Hepatic stellate cell (primary cell): ENCODE results near the gene MUC5B.

ENCODE experiments used
- DNase-seq: peaks from one replicate; pipeline ENCODE4 v3.0.0; 2011; ENCODE audit warnings: low spot score

MUC5B gene

DNA sequence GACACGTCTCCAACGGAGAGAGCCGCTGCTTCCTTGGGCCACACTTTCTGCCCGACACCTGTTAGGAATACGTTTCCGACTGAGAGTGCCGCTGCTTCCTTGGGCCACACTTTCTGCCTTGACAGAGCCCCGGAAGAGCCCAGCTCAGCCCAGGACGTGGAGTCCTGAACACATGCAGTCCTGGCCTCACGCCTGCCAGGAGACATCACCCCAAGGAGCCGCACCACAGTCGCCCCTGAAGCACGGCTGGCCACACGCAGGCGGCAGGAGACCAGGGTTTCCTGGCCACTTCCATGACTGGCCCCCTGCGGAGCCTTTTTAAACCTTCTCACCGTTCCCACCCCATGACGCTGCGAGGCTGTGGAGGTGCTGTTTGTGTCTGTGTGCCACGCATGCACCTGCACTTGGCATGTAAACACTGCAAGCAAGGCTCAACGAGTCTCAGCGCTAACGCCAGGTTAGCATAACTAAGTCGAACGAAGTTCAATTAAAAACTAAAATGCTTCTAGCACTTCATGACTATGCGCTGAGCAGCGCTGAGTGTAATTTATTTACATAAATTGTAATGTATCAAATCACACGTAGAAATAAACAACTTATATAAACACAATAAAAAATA is 77.8 kb downstream of the MUC5B start:
- DNase-seq = no peak

DNA sequence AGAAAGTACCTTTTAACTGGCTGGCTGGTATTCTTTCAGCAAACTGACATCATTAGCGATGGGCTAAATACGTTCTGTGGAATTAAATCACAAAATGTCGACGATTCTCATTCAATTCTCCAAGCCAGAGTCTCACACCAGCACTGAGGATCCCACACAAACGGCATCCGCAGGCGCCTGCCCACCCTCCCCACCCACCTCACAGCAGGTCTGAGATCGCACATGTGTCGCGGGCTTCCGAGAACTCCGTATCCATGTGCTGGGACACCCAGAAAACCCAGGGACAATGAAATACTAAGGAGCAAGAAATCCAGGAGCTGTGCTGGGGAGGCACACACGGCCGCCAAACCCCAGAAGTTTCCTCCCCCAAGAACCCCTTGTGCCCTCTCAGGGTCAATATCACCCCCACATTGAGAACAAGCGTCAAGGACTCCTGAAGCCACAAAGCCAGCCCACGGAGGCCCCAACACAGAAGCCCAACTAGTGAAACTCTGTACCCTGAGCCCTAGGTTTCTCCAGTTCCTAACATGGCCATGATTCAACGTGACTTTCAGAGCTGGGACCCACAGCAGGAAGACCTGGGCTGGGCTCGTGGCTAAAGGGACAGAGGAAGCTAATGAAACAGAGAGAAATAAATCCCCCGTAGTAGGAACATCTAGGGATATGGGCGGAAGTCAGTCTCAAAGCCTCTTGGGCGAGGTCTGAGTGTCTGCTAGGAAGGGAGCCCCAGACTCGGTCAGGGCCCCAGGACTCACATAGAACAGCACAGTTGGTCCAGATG is 78.5 kb downstream of the MUC5B start:
- no peak for DNase-seq

DNA sequence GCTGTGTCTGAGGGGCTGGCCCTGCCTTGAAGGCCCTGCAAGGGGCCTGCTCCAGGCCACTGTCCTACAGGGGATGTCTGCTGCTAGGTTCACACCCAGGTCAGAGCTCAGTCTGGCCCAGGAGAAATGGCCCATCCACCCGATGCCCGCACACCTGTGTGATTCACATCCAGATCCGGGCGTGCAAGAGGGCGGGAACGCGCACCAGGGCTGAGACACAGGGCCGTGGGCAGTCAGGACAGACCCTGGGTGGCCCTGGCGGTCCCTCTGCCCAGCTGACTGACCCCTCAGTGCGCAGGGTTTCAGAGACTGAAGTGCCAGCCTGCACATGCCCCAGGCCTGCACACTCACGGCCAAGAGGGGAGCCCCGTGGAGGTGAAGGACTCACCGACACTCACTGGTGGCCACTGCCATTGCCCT is 79.2 kb downstream of the MUC5B start:
- DNase-seq = no peak

DNA sequence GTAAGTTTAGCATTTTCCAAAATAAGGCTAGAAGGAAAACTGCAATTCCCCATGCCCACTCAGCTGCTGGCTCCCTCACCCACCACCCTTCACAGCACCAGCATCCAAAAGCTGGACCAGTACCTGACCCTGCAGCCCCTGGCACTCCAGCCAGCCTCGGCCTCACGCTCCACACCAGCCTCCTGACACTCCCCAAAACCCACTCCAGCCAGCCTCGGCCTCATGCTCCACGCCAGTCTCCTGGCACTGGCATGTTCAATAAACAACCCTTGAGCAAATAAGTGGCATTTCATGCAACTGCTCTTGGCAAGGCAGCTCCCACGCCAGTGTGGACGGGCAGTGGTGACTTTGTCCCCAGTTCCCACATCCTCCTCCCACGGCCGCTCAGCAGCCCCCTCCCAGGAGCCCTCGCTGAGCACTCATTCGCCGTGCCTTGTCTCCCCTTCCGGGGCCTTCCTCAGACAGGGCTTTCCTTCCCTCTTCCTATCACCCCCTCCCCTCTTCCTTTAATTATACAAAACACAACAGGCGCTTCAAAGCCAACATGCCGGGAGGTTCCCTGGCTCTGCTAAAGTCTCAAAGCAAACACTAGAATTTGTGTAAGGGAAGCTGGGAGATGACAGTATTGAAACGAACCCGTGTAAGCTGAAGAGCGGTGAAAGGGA is 79.7 kb downstream of the MUC5B start:
- no peak for DNase-seq

DNA sequence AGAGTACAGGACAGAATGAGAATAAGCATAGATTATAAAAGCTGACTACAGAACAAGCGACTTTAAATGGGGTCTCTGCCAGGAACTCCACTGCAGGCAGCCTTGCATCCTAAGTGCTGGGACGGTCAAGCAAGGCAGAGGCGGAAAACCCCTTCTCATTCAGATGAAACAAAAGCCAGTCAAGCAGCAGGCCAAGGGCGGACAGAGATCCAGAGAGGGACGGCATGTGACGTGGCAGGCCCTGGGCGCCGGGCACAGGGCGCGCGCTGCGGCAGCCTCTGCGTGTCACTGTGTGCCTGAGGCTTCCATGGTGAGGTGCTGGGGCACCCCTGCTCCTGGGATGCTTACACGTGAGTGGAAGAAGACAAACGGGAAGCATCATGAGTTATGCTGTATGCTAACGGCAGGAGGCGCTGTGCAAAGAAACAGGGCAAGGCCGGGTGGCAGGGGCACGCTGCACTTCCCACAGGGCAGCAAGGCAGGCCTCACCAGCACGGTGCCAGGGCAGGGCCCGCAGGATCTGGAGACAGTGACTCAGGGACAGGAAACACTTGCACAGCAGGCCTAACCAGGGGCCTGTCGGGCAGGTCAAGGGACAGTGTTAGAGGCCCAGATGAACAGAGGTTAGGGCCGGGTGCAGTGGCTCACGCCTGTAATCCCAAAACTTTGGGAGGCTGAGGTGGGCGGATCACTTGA is 80.4 kb downstream of the MUC5B start:
- no peak for DNase-seq

DNA sequence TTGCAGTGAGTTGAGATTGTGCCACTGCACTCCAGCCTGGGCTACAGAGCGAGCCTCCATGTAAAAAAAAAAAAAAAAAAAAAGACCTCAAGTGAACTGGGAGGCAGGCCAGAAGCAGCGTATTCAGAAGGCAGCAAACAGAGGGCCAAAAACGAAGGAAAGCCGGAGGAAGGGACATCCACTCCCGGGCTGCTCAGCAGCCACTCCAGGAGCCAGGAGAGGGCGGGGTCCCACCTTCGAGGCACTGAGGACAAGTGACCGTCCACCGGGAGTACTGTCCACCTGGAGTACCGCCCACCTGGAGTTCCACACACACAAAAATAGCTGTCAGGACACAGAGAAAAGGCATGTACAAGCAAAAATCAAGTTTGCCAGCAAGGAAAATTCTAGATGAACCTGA is 81.1 kb downstream of the MUC5B start:
- DNase-seq = no peak

DNA sequence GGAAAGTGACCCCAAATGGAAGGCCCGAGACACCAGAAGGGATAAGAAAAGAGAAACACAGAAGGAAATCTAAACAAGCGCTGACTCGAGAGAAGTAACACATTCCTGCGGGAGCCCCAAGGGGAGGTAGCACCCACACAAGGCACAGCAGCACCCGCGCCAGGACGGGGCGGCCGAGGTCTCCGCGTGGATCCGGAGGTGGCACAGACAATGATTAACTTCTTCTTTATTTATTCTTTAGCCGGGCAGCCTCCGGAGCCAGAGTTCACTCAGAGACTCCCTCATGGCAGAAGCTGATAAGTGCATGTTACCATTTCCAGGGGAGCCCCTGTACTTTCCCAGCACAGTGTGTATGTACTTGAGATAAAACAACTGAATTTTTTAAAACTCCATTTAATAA is 81.5 kb downstream of the MUC5B start:
- no peak for DNase-seq

DNA sequence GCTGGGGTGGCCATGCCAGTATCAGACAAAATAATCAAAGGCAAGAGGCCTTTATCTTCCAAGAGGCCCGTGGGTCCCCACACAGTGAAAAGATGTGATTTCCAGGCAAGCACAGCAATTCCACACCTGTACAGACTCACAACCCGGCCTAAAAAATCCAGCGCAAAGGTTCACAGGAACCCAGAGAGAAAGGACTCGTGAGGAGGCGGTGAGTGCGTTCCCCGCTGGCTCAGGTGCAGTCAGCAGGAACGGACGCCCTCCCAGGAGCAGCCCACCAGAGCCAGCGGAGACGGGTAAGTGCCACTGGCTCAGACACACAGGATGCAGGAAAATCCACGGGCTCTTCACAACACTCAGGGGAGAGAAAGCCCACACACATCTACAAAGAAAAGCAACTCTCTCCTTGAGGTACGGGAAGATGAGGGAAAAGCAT is 82.2 kb downstream of the MUC5B start:
- no peak for DNase-seq

DNA sequence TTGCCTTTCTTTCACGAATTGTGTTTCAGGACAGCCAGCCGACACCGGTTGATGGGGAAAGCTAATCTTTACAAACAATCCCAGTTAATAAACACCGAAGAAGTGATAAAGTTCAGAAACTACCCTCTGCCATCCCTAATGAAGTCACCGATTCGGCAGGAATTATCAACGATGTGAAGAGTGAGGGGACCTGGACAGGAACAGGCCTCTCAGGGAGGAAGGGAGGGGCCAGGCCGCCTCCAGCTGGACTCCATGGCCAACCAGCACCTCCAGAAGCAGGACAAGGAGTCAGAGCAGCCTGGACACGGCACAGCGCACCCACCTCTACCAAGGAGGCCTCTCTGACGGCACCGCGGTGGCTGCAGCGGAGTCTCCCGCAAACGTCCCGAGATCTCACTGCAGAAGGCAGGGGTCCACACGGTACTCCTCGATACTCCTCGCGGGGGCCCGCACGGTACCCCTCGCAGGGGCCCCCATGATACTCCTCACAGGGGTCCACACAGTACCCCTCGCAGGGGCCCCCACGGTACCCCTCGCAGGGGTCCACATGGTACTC is 82.7 kb downstream of the MUC5B start:
- DNase-seq = no peak

DNA sequence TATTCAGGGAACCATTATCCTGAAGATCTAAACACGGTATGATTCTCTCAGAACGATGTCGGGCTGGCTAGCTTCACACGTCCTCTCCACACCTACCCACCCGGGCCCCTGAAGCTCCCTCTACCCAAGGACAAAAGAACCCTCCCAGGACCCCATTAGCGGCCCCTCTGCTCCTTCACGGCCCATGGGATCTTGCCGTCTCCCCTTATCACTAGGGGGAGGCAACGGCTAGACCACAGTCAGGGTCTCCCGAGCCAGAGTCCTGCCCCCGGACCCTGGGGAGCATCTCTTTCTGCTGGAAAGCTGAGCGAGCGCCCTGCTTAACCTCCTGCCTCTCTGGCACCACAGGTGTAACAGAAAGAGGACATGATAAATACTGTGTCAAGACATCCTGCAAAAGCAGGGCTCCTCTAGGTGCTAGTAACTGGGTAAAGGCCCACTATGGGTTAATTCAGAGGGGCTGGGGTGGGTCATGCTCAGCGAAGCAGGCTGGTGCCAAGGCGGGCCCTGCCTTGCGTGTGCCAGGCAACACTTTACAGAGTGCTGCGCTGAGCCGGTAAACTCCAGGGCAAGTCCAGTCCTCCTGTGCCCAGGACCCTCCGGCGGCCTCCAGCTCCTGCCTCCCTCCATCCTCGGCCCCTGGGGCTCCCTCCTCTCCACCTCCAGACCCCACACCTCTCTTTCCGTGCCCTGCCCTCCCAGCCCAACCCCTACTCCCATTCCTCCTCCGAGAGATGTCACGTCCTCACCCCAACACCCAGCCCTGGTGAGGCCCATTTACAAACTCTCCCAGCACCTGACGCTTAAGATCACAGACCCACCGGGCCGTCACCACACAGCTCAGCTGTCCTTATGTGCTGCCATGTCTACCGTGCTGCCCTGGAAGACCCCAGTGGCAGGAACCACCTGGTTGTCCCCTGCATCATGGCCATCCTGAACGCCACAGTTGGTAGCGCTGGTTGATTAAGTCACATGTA is 83.6 kb downstream of the MUC5B start:
- DNase-seq = no peak

DNA sequence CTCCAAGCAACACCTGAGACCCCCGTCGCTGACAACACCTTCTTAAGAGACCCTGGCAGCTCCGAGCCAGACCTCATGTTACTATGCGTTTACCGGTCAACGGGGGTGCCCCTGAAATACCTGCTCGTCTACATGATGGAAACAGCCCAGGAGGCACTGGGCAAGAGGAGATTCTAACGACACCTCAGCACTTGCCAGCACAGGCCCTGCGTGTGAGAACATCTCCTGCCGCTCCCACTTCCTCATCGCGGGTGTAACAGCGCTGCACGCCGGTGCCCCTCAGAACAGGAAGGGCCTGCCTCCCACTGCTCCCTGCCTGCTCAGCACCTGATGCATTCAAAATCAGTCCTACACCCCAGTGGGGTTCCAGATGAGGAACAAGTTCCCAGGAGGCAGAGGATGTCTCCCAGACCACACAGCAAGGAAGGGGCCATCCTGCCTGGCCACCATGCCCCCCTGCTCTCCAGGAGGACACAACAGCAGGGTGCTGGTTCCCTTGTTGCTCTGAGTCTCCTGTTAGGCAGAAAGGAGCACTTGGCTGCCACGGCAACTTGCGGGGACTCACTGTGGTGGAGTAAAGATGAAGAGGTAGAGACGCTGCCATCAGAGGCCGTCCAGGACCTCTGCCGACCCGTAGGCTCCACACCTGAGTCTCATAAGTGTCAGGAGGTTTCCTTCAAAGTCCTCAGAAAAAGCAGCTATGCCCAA is 84.5 kb downstream of the MUC5B start:
- no peak for DNase-seq

DNA sequence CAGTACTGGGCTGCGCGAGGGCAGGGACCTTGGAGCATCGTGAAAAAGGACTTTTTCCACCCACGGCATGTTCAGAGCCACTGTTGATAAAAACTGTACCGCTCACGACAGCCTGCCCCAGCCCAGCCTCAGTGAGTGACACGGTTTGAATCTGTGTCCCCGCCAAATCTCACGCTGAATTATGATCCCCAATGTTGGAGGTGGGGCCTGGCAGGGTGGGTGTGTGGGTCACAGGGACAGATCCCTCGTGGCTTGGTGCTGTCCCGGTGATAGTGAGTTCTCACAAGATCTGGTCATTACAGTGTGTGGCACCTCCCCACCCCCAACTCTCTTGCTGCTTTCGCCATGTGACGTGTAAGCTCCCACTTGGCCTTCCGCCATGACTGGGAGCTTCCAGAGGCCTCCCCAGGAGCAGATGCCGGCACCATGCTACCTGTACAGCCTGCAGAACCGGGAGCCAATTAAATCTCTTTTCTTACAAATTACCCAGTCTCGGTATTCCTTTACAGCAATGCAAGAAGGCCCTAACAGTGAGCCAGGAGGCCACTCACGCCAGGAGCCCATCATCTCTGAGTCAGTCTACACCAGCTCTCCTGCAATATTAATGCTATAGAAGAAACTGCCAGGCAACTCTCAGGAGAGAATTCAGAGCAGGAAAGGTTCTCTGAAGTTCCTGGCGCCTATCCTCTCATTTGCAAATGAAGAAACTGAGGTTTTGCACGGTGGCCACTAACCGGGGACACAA is 85.3 kb downstream of the MUC5B start:
- no peak for DNase-seq

DNA sequence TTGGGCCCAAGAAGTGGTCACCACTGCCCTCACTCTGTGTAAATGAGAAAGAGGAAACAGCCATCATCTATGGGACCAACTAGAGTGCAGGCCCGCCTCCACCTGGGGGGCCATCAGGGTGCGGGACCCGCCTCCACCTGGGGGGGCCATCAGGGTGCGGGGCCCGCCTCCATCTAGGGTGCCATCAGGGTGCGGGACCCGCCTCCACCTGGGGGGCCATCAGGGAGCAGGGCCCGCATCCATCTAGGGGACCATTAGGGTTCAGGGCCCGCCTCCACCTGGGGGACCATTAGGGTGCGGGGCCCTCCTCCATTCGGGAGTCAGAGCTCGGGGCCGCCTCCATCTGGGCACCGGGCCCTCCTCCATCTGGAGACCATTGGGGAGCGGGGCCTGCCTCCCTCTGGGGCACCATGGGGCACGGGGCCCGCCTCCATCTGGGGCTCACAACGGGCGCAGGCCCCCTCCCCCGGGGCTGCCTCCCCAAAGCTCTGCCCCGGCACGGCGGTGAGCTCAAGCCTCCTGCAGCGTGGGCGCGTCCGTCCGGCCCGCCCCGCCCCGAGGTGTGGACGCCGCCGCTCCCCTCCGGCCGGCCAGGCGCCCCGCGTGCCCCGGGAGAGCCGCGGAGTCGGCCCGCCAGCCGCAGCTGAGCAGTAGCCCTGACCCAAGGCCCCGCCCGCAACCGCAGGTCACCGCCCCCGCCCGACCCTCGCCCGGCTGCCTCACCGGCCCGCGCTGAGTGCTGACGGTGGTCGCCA is 86.1 kb downstream of the MUC5B start:
- peak; percentile 63 for DNase-seq

DNA sequence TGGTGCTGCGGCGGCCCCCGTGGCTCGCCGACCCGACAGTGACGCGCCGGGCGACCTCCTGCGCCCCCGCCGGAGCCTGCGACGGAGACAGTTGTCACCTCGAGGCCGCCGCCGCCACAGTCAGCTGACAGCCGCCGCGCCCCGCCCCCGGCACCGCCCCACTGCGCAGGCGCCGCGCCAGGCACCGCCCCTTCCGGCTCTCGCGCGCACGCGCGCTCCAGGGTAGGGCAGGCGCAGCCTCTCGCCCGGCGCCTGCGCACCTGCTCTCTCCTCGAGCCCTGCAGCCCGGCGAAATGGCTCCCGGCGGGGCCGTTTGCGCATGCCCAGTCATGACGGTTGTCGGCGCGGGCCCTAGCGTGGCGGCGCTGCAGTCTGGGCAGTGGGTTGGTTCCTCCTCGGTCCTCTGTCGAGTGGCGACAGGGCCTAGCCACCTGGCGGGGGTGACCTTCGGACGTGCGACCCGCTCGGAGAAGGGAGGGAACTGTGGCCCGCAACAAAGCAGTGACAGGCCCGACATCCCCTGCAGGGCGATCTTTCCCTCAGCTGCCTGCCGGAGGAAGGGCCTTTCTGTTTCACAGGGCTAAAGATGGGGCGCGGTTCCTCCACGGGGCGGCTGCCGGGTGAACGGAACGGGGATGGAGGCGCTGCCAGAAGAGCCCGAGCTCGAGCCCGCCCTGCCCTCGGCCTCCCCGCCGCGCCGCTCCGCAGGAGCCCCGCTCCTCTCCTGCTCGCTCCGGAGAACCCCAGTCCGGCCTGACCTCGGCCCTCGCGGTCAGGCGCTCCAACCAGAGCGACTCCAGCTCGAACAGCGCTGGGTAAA is 86.8 kb downstream of the MUC5B start, which contains the start of gene TOLLIP:
TSS of gene TOLLIP (minus strand) at position 135 of the 820 bp plus-strand sequence. CDS start at position 1, 134 bp downstream.
- peak; percentile 100 for DNase-seq

DNA sequence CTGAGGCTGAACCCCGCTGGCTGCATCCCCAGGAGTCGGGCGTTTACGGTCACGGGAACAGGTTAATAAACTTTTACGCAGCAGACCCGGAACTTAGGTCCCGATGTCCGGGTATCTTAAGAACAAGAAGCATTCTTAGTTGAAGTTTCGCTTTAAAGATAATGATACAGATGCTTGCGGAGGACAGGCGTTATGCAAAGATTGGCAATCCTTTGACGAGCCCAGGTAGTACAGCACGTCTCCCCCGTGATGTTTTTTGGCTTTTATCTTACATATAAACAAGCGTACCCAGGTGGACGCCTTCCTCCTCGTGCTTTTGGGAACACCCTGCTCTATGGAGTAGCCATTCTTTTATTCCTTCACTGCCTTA is 87.4 kb downstream of the MUC5B start:
- no peak for DNase-seq

DNA sequence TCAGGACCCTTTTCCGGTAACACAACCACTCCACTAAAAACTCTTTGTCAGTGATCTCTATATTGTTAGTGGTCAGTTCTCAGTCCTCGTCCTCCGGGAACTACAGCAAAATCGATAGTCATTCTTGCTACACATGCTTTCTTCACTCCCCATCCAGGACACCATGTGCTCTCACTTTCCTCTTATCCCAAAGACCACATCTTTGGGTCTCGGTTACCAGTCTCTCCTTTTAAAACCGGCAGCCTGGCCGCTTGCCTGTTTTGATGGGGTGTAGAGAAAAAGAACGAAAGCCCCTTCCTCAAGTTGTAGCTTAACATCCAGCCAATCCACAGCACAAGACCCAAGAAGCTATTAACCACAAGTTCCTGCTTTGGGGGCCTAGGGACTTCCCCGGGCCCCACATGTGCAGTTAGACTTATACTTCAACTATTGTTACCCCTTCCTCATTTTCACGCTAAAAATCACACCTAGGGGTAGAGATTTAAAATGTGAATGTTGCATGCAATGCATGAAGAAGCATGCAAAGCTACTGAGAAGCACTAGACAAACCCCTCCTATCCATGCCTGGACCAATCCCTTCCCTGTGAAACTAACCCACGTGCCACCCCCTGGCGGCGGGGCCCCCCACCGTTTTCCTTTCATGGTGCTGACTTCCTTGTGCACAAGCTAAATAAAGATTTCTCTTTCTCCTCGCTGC is 88.1 kb downstream of the MUC5B start:
- DNase-seq = no peak
